Activated naive CD8-positive, alpha-beta T cell (primary cell): ENCODE data around the gene TMEM151B.
A peak's percentile ranks its signal among the peaks of the same experiment; 100 is the strongest.
"Not testable (repeated sequence)": the region's sequence is repeated elsewhere in the genome, so short reads cannot be mapped to it uniquely, and the experiment has no call there.

Experiments used
- H3K27ac Mint-ChIP-seq: one replicate; pipeline ENCODE4 v1.8.0; 2021; ENCODE audit warnings: mixed read lengths
- H3K27me3 Mint-ChIP-seq: one replicate; pipeline ENCODE4 v1.8.0; 2021; ENCODE audit warnings: mixed read lengths
- H3K36me3 Mint-ChIP-seq: one replicate; pipeline ENCODE4 v1.8.0; 2021; ENCODE audit warnings: mixed read lengths
- H3K4me1 Mint-ChIP-seq: one replicate; pipeline ENCODE4 v1.8.0; 2021; ENCODE audit warnings: low read depth, mixed read lengths
- H3K4me3 Mint-ChIP-seq: one replicate; pipeline ENCODE4 v1.8.0; 2021; ENCODE audit warnings: mild to moderate bottlenecking, mixed read lengths
- H3K9me3 Mint-ChIP-seq: one replicate; pipeline ENCODE4 v1.8.0; 2021; ENCODE audit warnings: low read depth, mixed read lengths

TMEM151B gene

GRCh38 chr6:44305200-44305725, 35.0 kb downstream of the TMEM151B start:
- H3K9me3 Mint-ChIP-seq = no peaks in the 10 kb centered on the region
- H3K36me3 Mint-ChIP-seq = peaks cover 6% of the 10 kb centered on the region
- H3K27ac Mint-ChIP-seq = no peak overlapping the region
- H3K4me1 Mint-ChIP-seq = peaks cover 3% of the 10 kb centered on the region
- H3K27me3 Mint-ChIP-seq = no peaks in the 10 kb centered on the region
- no peak overlapping the region for H3K4me3 Mint-ChIP-seq

- no peak overlapping the region for H3K4me3 Mint-ChIP-seq
- no peak overlapping the region for H3K27ac Mint-ChIP-seq
- peaks cover 7% of the 10 kb centered on the region for H3K4me1 Mint-ChIP-seq
- H3K27me3 Mint-ChIP-seq = no peaks in the 10 kb centered on the region
- no peaks in the 10 kb centered on the region for H3K9me3 Mint-ChIP-seq
- peaks cover 6% of the 10 kb centered on the region for H3K36me3 Mint-ChIP-seq
Measured at GRCh38 chr6:44306710-44307109, 36.5 kb downstream of the TMEM151B start.

GRCh38 chr6:44307217-44307616, 37.0 kb downstream of the TMEM151B start:
- Mint-ChIP-seq H3K27ac (no peak overlapping the region), H3K36me3 (peaks cover 6% of the 10 kb centered on the region), H3K4me1 (peaks cover 12% of the 10 kb centered on the region), H3K27me3 (no peaks in the 10 kb centered on the region), H3K9me3 (no peaks in the 10 kb centered on the region), H3K4me3 (no peak overlapping the region)

GRCh38 chr6:44309092-44309491, 38.8 kb downstream of the TMEM151B start:
- H3K27me3 Mint-ChIP-seq = no peaks in the 10 kb centered on the region
- no peaks in the 10 kb centered on the region for H3K9me3 Mint-ChIP-seq
- no peak overlapping the region for H3K4me3 Mint-ChIP-seq
- peaks cover 18% of the 10 kb centered on the region for H3K4me1 Mint-ChIP-seq
- peaks cover 6% of the 10 kb centered on the region for H3K36me3 Mint-ChIP-seq
- H3K27ac Mint-ChIP-seq = no peak overlapping the region

GRCh38 chr6:44309631-44310030, 39.4 kb downstream of the TMEM151B start:
- H3K9me3 Mint-ChIP-seq = no peaks in the 10 kb centered on the region
- H3K36me3 Mint-ChIP-seq = peaks cover 6% of the 10 kb centered on the region
- H3K4me3 Mint-ChIP-seq = no peak overlapping the region
- no peak overlapping the region for H3K27ac Mint-ChIP-seq
- H3K4me1 Mint-ChIP-seq = peaks cover 18% of the 10 kb centered on the region
- H3K27me3 Mint-ChIP-seq = no peaks in the 10 kb centered on the region

GRCh38 chr6:44310241-44310640, 40.0 kb downstream of the TMEM151B start:
- H3K9me3 Mint-ChIP-seq = no peaks in the 10 kb centered on the region
- H3K36me3 Mint-ChIP-seq = peaks cover 6% of the 10 kb centered on the region
- H3K27ac Mint-ChIP-seq = no peak overlapping the region
- peaks cover 18% of the 10 kb centered on the region for H3K4me1 Mint-ChIP-seq
- H3K27me3 Mint-ChIP-seq = no peaks in the 10 kb centered on the region
- peak overlapping the region; percentile 39 for H3K4me3 Mint-ChIP-seq

GRCh38 chr6:44311304-44311703, 41.1 kb downstream of the TMEM151B start:
- Mint-ChIP-seq H3K27ac (no peak overlapping the region), H3K9me3 (no peaks in the 10 kb centered on the region), H3K4me1 (peaks cover 18% of the 10 kb centered on the region), H3K36me3 (peaks cover 6% of the 10 kb centered on the region), H3K27me3 (no peaks in the 10 kb centered on the region), H3K4me3 (peak overlapping the region; percentile 98)

GRCh38 chr6:44311767-44312166, 41.5 kb downstream of the TMEM151B start:
- Mint-ChIP-seq H3K36me3 (peaks cover 6% of the 10 kb centered on the region), H3K4me1 (peaks cover 18% of the 10 kb centered on the region), H3K4me3 (peak overlapping the region; percentile 98), H3K27me3 (no peaks in the 10 kb centered on the region), H3K9me3 (no peaks in the 10 kb centered on the region), H3K27ac (peak overlapping the region; percentile 28)

- peak within 1 kb of the TSS; percentile 98 for H3K4me3 Mint-ChIP-seq
- H3K4me1 Mint-ChIP-seq = peaks cover 18% of the 10 kb centered on the region
- no peaks in the 10 kb centered on the region for H3K9me3 Mint-ChIP-seq
- H3K27me3 Mint-ChIP-seq = peaks cover 2% of the 10 kb centered on the region
- H3K27ac Mint-ChIP-seq = peak within 1 kb of the TSS; percentile 93
- H3K36me3 Mint-ChIP-seq = peaks cover 6% of the 10 kb centered on the region
Measured at GRCh38 chr6:44312901-44313788, 42.9 kb downstream of the TMEM151B start, which contains the start of gene AARS2. AARS2 (minus strand) TSS chr6:44313347; CDS start chr6:44313323, 24 bp downstream.

GRCh38 chr6:44314657-44315056, 44.4 kb downstream of the TMEM151B start:
- H3K9me3 Mint-ChIP-seq, H3K27ac Mint-ChIP-seq, H3K4me3 Mint-ChIP-seq, H3K36me3 Mint-ChIP-seq: not testable (repeated sequence)
- Mint-ChIP-seq H3K27me3 (peaks cover 14% of the 10 kb centered on the region), H3K4me1 (peaks cover 18% of the 10 kb centered on the region)

- H3K4me3 Mint-ChIP-seq = no peak overlapping the region
- H3K4me1 Mint-ChIP-seq = peaks cover 14% of the 10 kb centered on the region
- no peak overlapping the region for H3K27ac Mint-ChIP-seq
- peaks cover under 1% of the 10 kb centered on the region for H3K9me3 Mint-ChIP-seq
- peaks cover 14% of the 10 kb centered on the region for H3K27me3 Mint-ChIP-seq
- peaks cover 5% of the 10 kb centered on the region for H3K36me3 Mint-ChIP-seq
Measured at GRCh38 chr6:44315516-44315915, 45.3 kb downstream of the TMEM151B start.

GRCh38 chr6:44315951-44316350, 45.7 kb downstream of the TMEM151B start:
- H3K4me1 Mint-ChIP-seq = peaks cover 14% of the 10 kb centered on the region
- peaks cover 3% of the 10 kb centered on the region for H3K9me3 Mint-ChIP-seq
- H3K27ac Mint-ChIP-seq = no peak overlapping the region
- peaks cover 4% of the 10 kb centered on the region for H3K36me3 Mint-ChIP-seq
- peaks cover 14% of the 10 kb centered on the region for H3K27me3 Mint-ChIP-seq
- H3K4me3 Mint-ChIP-seq = no peak overlapping the region

- H3K36me3 Mint-ChIP-seq = peaks cover 4% of the 10 kb centered on the region
- peaks cover 13% of the 10 kb centered on the region for H3K4me1 Mint-ChIP-seq
- no peak overlapping the region for H3K27ac Mint-ChIP-seq
- H3K4me3 Mint-ChIP-seq = no peak overlapping the region
- peaks cover 14% of the 10 kb centered on the region for H3K27me3 Mint-ChIP-seq
- H3K9me3 Mint-ChIP-seq = peaks cover 3% of the 10 kb centered on the region
Measured at GRCh38 chr6:44316481-44316880, 46.2 kb downstream of the TMEM151B start.

GRCh38 chr6:44317136-44317631, 46.9 kb downstream of the TMEM151B start:
- H3K27ac Mint-ChIP-seq, H3K9me3 Mint-ChIP-seq, H3K36me3 Mint-ChIP-seq, H3K4me3 Mint-ChIP-seq, H3K4me1 Mint-ChIP-seq: not testable (repeated sequence)
- H3K27me3 Mint-ChIP-seq = peaks cover 14% of the 10 kb centered on the region

GRCh38 chr6:44321210-44321609, 51.0 kb downstream of the TMEM151B start:
- Mint-ChIP-seq H3K4me3 (no peak overlapping the region), H3K9me3 (peaks cover 3% of the 10 kb centered on the region), H3K4me1 (no peaks in the 10 kb centered on the region), H3K27me3 (peaks cover 14% of the 10 kb centered on the region), H3K36me3 (peaks cover 4% of the 10 kb centered on the region), H3K27ac (no peak overlapping the region)
